Adrenal gland (tissue), 5 donors: ENCODE measurements around the gene PPP5C.

Experiments used
- POLR2A ChIP-seq, 2 donors: fragments of 450-650 bp; IDR thresholded peaks; one replicate each; pipeline ENCODE4 v1.6.1; 2017; ENCODE audit warnings: antibody characterized with exemption in 2 of 2, mild to moderate bottlenecking in 2 of 2, moderate library complexity in 1 of 2
- TF ChIP-seq, protein P1 (sequence below), 6 experiments: fragments of 450-650 bp in 4 of 6; fragments of 200-600 bp in 2 of 6; sonication (generic) in 1 of 6; IDR thresholded peaks; 1 replicate in 5 of 6; 2 replicates in 1 of 6; pipeline versions ENCODE4 v1.5.1 to v1.8.0; 2016 to 2021; ENCODE audit warnings: antibody characterized with exemption in 6 of 6, mild to moderate bottlenecking in 2 of 6, moderate library complexity in 1 of 6
- donor health status: DM: no; HTN: no; CAD: no.

DNA sequence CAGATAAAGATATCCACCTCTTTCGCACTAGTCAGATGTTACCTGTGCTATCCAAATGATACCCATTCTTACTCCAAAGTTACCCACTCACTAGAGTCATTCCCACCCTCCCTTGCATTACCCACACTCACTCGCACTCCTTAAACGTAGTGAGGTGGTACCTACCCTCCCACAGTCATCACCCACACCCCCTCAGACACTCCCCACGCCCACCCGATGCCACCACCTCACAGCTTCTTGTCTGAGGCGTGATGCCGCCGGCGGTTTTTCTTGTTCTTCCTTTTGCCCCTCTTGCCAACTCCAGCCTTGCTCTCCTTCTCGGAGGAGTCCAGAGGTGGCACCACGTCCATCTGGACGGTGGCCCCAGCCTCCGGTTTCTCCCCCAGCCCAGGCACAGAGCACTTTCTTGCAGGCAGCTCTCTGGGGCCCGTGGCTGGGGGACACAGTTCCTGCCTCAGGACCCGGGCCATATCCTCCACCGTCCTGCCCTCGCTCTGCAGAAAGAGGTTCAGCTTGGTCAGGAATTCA is 80.7 kb downstream of the PPP5C start:
- TF ChIP-seq, protein P1, sequence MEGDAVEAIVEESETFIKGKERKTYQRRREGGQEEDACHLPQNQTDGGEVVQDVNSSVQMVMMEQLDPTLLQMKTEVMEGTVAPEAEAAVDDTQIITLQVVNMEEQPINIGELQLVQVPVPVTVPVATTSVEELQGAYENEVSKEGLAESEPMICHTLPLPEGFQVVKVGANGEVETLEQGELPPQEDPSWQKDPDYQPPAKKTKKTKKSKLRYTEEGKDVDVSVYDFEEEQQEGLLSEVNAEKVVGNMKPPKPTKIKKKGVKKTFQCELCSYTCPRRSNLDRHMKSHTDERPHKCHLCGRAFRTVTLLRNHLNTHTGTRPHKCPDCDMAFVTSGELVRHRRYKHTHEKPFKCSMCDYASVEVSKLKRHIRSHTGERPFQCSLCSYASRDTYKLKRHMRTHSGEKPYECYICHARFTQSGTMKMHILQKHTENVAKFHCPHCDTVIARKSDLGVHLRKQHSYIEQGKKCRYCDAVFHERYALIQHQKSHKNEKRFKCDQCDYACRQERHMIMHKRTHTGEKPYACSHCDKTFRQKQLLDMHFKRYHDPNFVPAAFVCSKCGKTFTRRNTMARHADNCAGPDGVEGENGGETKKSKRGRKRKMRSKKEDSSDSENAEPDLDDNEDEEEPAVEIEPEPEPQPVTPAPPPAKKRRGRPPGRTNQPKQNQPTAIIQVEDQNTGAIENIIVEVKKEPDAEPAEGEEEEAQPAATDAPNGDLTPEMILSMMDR (IDR thresholded peaks at IDR 0.05), result no peak
- TF ChIP-seq POLR2A (IDR thresholded peaks at IDR 0.05), result no peak
